Astrocyte (in vitro differentiated cells and primary cell): ENCODE results near the gene IFT172.

Experiments used
- CTCF ChIP-seq: IDR thresholded peaks from 2 replicates; pipeline ENCODE4 v1.5.1; 2011; ENCODE audit warnings: low read depth, mild to moderate bottlenecking, inconsistent platforms, low read length, moderate library complexity; ENCODE audit not compliant: insufficient read depth
- EZH2 ChIP-seq: IDR thresholded peaks from 2 replicates; pipeline ENCODE4 v1.6.1; 2012; ENCODE audit warnings: mild to moderate bottlenecking, low read length, inconsistent platforms; ENCODE audit not compliant: insufficient read depth

GRCh38 chr2:27522400-27522945, 32.9 kb upstream of the IFT172 start:
- no peak for TF ChIP-seq CTCF
- no peak for TF ChIP-seq EZH2
